Activated naive CD8-positive, alpha-beta T cell treated with anti-CD3 and anti-CD28 coated beads, Interleukin-2, amount 50 U/mL, for 16 hours (primary cell): ENCODE measurements around the gene GLO1.
A peak's percentile ranks its signal among the peaks of the same experiment; 100 is the strongest.

ENCODE experiments used
- DNase-seq: peaks from one replicate; pipeline ENCODE4 v3.0.0-alpha.2; 2020; ENCODE audit warnings: low read depth, low spot score

The GLO1 gene

DNA sequence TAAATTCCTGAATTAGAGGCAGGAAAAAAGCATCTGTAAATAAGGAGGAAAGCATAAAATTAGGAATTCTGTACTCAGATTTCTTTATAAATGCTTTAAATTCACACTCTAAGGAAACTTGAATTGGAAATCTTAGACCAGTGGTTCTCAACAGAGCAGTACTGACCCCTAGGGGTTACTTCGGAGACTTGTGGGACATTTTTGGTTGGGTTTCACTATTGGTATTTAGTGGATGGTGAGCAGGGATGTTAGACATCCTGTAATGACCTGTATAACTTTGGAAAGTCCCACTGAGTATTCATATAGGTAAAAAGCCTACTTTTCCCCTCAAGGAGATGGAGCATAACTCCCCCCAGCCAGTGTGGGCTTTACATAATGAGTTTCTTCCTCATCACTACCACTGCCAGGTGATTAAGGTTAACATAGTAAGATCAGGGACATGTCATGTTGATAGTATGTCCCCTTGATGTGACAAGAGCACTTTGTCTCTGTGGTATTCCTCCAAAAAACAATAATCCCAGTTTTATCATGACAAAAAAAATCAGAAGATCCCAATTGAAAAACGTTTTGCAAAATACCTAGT lies 31.0 kb downstream of the GLO1 start:
- DNase-seq = no peak

DNA sequence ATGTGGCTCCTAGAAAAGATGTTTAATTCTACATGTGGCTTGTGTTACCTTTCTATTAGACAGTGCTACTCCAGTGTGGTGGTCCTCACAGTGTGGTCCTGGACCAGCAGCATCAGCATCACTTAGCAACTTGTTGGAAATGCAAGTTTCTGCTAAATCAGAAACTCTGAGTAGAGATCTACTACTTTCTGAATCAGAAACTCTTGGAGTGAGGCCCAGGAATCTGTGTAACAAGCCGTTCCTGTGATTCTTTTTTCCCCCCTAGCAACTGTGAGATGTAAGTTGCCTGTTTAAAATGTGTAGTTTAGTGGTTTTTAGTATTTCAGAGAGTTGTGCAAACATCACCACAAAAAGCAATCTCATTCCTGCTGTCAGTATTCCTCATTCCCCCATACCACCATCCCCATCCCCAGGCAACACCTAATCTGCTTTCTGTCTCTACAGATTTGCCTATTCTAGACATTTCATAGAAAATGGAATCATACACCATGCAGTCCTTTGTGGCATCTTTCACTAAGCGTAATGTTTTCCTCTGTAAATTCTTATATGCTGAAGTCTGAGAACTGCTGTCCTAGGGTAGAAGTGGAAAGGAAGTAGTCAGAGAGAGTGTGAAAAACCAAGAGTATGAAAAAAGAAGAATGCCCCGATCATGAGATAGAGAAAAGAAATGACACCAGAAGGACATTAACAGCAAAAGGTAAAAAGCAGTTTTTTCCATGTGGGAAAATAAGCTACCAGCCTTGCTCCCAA lies 44.4 kb downstream of the GLO1 start:
- no peak for DNase-seq

DNA sequence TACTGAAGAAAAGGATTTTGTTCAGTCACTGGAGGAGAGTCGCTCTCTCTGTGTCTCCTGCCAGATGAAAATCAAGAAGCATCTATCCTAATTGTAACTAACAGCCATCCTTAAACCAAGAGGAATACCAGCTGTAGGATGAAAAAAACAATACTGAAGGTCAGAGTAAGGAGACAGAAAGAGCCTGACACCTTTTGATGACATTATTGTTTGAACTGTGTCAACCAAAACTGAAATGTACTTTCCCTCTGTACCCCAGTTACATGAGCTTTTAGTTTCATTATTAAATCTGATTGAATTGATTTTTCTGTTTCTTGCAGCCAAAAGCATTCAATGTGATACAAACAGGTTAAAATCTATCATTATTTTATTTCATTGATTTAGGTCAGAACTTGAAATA lies 46.0 kb downstream of the GLO1 start:
- DNase-seq = no peak

DNA sequence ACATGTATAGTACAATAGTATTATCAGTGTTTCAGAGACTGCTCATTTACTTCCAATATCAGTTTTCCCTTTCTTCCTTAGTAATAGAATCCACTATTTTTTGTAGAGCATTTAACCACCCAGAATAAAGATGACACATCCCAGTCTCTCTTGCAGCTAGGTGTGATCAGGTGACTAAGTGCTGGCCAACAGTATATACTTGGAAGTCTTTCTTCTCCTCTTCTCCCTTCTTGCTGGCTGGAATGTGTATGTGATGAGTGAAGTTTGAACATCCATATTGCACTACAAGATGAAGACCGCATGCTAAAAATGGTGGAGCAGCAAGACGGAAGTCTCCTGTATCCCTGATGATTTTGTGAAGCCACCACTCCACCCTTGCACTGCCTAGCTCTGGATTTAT lies 48.7 kb downstream of the GLO1 start:
- no peak for DNase-seq

DNA sequence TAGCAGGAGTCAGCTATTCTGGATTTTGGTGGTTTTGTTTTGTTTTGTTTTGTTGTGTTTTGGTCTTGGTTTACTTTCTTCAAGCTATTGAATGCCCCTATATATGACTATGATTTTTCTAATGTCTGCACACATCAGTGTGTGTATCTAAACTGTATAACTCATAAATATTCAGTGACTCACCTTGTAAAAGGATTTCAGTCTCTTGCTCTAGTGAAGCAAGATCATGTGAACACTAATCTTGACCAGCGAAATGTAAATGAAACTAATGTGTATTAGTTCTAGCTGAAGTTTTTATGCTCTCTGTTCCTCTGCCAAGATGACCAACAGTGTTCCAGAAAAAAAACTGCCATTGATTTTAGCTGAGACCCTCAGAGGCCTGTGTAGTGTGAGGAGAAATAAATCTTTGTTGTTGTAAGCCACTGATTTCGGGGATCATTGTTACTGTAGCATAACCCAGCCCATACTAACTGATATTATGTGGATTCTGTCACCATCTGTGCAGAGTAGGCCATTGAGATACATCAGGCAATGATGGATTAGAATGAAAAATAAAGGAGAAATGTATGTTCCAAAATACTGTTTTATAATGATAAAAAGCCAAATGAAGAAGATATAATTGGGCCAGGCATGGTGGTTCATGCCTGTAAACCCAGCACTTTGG lies 51.7 kb downstream of the GLO1 start:
- no peak for DNase-seq

DNA sequence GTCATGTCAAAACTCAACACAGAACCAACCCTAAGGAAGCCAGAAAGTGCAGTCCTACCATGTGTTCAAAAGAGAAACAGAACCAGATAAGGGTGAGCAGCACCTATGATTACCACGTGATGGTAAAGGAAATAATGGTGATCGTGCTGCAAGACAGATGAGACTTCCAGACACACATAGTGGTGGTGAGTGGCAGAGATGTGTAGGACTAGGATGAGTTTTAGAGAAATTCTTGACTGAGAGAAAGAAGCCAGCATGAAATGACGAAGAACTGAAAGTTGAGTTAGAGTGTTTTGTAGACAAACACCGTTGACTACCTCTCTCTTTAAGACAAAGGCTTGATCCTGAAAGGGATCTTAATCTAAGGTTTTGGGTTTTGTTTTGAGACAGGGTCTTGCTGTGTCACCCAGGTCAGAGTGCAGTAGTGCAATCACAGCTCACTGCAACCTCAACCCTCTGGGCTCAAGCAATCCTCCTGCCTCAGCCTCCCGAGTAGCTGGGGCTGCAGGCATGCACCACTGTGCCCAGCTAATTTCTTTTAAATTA lies 52.7 kb downstream of the GLO1 start:
- no peak for DNase-seq

DNA sequence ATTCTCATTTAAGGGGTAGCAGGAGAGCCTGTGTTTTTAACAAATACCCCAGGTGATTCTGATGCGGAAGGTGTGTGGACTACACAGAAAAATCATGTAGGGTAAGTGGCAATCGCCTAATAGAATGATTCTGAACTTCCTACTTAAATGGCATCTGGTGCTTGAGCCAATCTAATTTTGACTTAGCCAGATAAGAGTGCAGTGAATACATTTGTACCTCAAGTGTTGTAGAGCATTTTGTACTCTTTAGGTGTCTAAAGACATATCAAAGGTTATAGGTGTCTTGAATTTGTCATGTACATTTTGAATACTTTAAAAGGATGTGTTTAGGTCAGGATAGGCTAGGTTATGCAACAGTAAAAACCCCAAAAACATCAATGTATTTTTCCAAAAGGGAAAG lies 53.2 kb downstream of the GLO1 start:
- no peak for DNase-seq

DNA sequence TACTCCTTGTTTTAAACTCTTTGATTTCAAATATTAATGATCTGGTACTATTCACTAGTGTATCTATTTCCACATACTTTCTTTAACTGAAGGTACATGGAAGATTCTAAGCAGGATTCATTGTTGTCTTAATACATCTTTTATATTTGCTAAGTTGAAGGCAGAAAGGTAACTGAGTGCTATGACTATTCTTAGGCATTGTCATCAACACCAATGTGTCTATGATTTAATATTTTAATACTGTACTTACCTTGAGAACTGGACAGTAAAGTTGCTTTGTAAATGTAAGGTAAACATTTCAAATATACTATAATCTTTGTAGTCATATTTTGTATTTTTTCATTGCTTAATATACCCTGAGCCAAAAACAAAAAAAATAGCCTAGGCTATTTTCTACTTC lies 54.3 kb downstream of the GLO1 start:
- no peak for DNase-seq

DNA sequence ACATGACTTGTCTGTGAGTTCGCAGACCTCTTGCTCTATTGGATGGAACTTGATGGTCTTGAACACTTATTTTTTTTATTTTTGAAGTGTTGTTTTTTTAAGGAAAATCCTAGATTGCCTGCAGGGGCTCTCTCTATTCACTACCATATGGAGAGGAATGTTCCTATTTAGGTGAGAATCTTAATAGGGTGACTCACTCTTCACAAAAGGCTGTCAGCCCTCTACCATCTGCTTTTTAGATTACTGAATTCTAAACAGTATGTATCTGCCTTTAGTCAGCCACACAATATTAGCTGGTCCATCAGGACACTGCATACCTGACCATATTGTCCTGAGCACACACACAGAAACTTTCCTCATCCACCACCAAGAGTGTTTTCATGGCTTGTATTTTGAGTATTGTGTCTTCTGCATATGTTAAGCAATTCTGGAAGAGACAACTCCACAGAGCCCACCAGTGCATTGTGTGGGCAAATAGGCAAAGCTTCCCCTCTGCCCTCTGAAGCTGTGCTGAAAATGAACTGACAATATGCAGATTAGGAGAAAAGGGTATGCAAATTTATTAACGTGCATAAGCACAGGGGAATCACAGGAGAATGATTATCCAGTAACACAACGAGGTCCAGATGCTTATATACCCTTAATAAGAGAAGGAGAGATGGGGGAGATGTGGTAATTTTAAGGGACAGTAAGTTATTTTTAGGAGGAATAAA lies 56.6 kb downstream of the GLO1 start:
- no peak for DNase-seq

DNA sequence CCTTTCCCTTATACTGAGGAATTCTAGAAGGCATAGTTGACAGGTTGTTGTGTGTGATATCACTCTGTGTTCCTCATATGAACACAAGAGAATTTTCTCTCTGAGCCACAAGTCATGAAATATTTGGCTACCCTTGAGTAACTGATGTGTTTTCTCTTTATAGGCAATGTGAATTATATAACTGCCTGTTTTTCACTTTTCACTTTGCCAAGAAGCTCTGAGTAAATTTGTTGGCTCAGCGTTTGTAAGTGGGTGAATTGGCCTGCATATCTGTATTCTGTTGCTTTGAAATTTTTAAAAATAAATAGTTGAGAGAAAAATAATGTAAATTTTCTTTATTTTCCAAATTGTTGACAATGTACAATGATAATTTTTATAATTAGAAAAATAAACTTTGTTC lies 58.0 kb downstream of the GLO1 start:
- DNase-seq = no peak

DNA sequence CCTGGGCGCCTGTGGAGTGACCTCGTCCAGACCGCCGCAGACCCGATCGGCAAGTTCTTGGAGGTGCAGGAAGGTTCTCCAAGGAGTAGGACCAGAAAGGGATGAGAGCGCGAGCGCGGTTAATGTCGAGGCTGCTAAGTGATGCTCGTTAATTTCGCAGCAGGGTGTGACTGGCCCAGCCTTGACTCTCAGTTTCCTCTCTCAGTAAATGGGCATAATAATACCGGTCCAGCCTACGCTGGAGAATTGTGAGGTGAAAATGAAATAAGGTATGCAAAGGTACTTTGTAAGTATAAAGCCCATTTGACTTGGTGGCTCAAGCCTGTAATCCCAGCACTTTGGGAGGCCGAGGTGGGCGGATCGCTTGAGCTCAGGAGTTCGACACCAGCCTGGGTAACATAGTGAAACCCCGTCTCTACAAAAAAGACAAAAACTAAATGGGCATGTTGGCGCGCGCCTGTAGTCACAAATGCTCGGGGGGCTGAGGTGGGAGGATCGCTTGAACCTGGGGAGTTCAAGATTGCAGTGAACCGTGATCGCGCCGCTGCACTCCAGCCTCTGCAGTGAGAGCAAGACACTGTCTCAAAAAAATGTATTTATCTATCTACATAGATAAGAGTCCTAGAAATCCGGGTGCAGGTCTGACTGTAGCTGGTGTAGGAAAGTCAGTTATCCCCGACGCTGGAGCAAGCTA lies 62.6 kb downstream of the GLO1 start:
- DNase-seq = no peak

DNA sequence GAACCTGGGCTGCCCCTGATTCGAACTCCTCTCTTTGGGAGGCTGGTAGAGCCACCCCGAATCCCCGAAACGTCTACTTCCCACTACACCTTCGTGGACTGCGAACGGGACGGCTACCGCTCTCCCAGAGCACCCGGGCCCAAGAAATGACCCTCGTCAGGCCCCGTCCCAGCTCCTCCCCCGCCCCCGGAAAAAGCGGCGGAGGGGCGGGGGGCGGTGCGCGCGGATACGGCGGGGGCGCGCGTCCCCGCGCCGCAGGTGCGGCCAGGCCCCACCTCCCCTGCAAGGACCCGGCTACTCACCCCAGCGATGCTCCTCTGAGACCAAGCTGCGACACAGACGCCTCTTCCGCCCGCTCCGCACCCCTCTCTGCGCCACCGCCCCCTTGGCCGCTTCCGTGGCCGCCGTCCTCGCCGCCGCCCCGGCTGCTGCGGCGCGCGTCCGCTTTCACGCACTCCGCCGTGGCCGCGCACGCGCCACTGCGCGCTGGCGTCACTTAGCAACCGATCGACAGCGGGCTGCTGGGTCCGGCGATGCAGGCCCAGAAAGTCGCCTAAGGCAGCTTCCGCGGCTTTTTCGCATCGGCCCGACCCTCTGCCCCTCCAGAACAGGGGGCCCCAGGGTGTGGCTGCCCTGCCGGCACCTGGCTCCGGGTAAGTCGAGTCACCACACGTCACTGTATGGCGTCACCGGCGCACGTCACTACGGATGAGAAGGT lies 63.3 kb downstream of the GLO1 start, which contains the start of gene BTBD9:
BTBD9 (minus strand) TSS at position 432 of the 718 bp plus-strand sequence.
- DNase-seq = peak; percentile 53

DNA sequence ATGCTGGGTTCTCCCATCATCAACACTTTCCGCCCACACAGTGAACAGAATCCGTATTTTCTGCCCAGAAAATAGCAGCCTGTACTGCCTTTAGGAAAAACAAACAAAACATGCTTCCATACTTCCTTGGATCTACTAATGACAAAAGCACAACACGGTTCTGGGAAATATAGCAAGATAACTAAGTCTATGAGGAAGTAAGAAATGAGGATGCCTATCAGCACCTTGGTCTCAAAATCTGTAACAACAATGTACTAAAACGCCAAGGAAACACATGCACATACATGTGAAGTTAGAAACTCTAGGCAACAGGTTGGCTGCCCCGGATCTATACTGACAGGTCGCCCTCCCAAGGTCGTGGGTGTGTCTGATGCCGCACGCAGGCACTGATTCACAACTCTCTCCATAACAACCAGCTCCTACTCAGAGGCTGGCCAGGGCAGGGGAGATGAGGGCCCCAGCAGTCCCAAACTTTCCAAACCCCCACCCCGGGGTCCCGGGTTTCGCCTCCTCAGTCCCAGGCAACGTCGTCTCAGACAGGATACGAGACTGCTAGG lies 63.9 kb downstream of the GLO1 start:
- DNase-seq = peak; percentile 19

DNA sequence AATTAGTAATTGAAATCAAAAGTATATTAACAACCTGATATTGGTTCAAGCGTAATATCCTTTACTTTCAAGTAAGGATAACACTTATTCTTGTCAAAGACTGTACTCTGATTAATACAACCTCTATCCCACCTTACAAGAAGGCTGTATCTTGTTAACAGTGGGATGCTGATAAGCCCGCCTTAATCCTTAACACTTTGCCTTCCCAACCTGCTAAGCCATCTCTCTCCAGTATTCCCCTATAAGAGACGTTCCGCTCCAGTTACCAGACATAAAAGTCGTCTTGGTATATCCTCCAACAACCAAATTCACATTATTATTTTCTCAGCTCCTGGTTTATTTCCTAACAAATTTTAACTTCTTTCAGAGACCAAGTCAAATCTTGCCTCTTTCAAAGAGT lies 65.2 kb downstream of the GLO1 start:
- DNase-seq = no peak

DNA sequence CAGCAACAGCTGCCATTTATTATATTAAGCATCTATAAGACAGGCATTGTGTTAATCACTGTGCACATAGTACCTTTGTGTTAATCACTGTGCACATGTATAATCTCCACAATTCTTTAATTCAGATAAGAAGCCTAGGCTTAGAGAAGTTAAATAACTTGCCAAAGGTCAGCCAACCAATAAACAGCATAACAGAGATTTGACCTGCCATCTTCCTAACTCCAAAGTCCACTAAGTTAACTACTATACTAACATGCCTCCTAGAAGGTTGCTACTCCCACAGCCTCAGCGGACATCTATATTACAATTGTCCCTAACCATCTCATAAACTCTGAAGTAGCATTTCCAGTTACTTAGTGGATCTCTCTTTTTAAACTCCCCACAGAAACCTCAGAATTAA lies 66.9 kb downstream of the GLO1 start:
- DNase-seq = no peak

DNA sequence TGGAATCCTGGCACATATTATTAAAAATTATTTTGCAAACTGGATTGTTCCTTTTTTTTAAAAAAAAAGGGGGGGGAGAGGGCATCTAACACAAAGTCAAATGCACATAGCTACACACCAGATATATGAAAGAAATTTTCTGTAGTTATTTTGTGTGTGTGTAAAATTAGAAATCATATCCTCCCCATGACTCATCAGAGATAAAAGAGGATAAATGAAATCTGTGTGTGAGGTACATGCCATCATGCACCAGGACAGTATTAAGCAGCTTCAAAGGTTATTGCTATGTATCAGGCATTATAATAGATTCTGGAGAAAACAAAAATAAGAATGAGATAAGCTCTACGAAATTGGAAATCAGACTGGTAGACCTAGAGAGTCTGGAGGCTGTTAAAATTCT lies 68.4 kb downstream of the GLO1 start:
- no peak for DNase-seq

DNA sequence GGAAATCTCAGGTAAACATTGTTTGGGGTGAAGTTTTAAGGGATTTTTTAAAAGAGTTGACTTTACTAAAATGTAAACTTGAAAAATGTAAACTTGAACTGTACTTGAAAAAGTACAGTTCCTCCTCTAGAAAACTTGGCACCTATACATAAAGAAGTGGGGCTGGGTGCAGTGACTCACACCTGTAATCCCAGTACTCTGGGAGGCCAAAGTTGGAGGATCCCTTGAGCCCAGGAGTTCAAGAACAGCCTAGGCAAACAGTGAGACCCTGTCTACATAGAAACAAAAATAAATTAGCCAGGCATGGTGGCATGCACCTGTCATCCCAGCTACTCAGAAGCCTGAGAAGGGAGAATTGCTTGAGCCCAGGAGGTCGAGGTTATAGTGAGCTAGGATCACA lies 70.5 kb downstream of the GLO1 start:
- DNase-seq = no peak

DNA sequence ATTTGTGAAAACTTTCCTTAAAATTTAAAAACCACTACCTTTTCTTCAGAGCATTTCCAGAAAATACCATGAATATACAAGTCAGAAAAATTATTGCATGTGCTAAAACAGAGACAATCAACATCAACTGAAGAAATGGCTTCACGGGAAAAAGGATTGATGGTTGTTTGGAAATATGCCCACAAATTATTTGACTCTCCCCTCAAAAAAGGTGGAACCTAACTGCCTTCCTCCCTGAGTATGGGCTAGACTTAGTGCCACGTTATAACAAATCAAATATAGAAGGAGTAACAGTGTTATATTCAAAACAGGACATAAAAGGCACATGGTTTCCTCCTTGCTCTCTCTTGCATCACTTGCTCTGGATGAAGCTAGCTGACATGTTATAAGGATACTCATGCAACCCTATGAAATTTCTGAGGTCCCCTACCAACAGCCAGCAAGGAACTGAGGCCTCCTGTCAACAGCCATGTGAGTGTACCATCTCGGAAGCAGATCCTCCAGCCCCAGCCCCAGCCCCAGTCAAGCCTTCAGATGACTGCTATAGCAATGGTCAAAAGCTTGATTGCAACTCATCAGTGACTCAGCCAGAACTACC lies 71.7 kb downstream of the GLO1 start:
- no peak for DNase-seq
